AG09309 (cell line): Measurements from ENCODE around the gene COPG2.

Experiments
- DNase-seq: peaks from one replicate; pipeline ENCODE4 v3.0.0-alpha.2; 2010; ENCODE audit warnings: low read depth
- H3K4me3 ChIP-seq: 2 replicates; pipeline ENCODE4 v1.5.1; 2011; ENCODE audit warnings: mild to moderate bottlenecking, low read depth, low read length, moderate library complexity; ENCODE audit not compliant: control insufficient read depth
- CTCF ChIP-seq: IDR thresholded peaks from 2 replicates; pipeline ENCODE4 v1.5.1; 2011; ENCODE audit warnings: mild to moderate bottlenecking, low read depth, low read length, inconsistent platforms; ENCODE audit not compliant: insufficient read depth, control insufficient read depth; ENCODE audit errors: missing control alignments

Gene COPG2

GRCh38 chr7:130641040-130641439 is 27.5 kb downstream of the COPG2 start:
- no peak overlapping the region for H3K4me3 ChIP-seq
- no peak for DNase-seq

GRCh38 chr7:130639388-130639787 is 29.2 kb downstream of the COPG2 start:
- TF ChIP-seq CTCF, result no peak
- H3K4me3 ChIP-seq, result no peak overlapping the region
- DNase-seq, result no peak

More at GRCh38 chr7:130641040-130641439, 27.5 kb downstream of the COPG2 start:
- no peak for TF ChIP-seq CTCF

- no peak for TF ChIP-seq CTCF
- DNase-seq, result peak; percentile 8
- H3K4me3 ChIP-seq, result no peak overlapping the region
Measured at GRCh38 chr7:130632111-130632510, 36.4 kb downstream of the COPG2 start.

DNA sequence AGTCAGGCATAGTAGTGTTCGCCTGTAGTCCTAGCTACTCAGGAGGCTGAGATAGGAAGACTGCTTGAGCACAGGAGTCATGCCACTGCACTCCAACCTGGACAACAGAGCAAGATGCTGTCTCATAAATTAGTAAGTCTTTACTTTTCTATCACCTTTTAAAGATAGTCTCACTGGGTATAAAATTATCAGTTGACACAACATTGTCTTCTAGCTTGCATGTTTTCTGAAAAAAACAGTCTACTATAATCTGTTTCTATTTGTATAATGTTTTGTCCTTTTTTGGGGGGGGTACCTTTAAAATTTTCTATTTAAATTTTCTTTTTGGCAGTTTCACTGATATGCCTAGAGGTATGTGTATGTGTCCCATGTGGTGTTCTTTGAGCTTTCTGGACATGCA is 39.6 kb downstream of the COPG2 start:
- H3K4me3 ChIP-seq, result no peak overlapping the region
- no peak for DNase-seq
- TF ChIP-seq CTCF, result no peak

- DNase-seq, result no peak
- TF ChIP-seq CTCF, result no peak
- no peak overlapping the region for H3K4me3 ChIP-seq
Measured at GRCh38 chr7:130627775-130628174, 40.8 kb downstream of the COPG2 start.

DNA sequence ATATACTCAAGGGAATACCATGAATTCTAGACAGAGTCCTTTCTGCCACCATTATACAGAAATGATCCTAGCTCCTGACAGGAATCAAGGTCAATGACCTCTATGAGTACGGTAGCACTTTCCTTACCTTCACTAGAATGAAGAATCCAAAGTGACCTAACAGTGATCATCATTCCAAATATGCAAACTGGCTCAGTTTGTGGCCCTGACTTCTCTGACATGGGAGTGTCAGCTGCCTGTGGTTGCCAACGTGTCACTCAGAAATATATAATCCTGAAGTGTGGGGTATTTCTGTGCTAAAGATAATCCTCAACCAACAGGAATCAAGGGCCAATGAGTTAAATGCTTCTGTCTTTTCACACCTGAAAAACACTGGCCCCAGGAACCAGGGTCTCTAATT is 45.7 kb downstream of the COPG2 start:
- TF ChIP-seq CTCF, result no peak
- no peak overlapping the region for H3K4me3 ChIP-seq
- no peak for DNase-seq

DNA sequence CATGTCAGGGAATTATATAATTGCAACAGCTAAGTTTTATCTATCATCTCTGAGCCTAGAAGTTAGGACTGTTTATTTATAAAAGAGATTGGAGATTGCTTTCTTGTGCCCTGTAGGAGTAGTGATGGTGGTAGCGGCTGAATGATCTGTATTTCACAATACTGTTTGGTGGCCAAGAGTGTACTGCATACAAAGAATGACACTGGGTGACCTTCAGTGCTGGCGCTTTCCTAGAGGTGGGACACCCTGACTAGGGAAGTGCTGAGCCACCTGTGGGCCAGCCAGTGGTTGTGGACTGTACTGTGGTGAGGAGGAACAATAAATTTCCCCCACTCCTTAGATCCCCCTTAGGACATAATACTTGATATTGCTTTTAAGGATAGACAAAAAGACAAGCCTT is 53.0 kb downstream of the COPG2 start:
- no peak for DNase-seq
- H3K4me3 ChIP-seq, result no peak overlapping the region
- no peak for TF ChIP-seq CTCF
